HepG2 (cell line): Measurements from ENCODE around the gene DZANK1. TPM values are rescaled to one million over a fixed set of nuclear protein-coding genes. Genes with fewer than 3 reads are reported as not detected.

ENCODE experiments used
- ADNP ChIP-seq: sonication (generic); formaldehyde crosslinking; IDR thresholded peaks from 2 replicates; pipeline ENCODE4 v1.4.0; 2020; ENCODE audit warnings: missing genetic modification reagents
- CHD2 ChIP-seq: IDR thresholded peaks from 2 replicates; pipeline ENCODE4 v1.6.1; 2011; ENCODE audit warnings: low read depth, low read length, improper control_type of control experiment
- EP300 ChIP-seq, 3 experiments: sonication (generic) in 1 of 3; formaldehyde crosslinking in 1 of 3; IDR thresholded peaks; 2 replicates each; pipeline versions ENCODE4 v1.5.1 to v1.6.1; 2011 to 2020; ENCODE audit warnings: low read depth in 2 of 3, low read length in 2 of 3, borderline replicate concordance in 1 of 3, improper control_type of control experiment in 1 of 3, mild to moderate bottlenecking in 1 of 3, missing genetic modification reagents in 1 of 3, moderate library complexity in 1 of 3
- FOXA1 ChIP-seq, 2 experiments: fragments of 450-650 bp in 1 of 2; sonication (generic) in 1 of 2; formaldehyde crosslinking in 1 of 2; IDR thresholded peaks; 2 replicates each; pipeline versions ENCODE4 v1.4.0 to v1.6.1; 2016 to 2020; ENCODE audit warnings: missing genetic modification reagents in 1 of 2
- FOXM1 ChIP-seq: sonication (generic); formaldehyde crosslinking; IDR thresholded peaks from 2 replicates; pipeline ENCODE4 v1.5.0; 2020; ENCODE audit warnings: missing genetic modification reagents
- JUND ChIP-seq: sonication (generic); formaldehyde crosslinking; IDR thresholded peaks from 2 replicates; pipeline ENCODE4 v1.8.0; 2022; ENCODE audit warnings: mild to moderate bottlenecking, missing genetic modification reagents
- KLF11 ChIP-seq: IDR thresholded peaks from 2 replicates; pipeline ENCODE4 v1.6.1; 2016; ENCODE audit warnings: missing compliant biosample characterization
- KLF15 ChIP-seq: sonication (generic); formaldehyde crosslinking; IDR thresholded peaks from 2 replicates; pipeline ENCODE4 v1.8.1; 2023; ENCODE audit warnings: borderline replicate concordance, mild to moderate bottlenecking, inconsistent platforms, missing genetic modification reagents, mixed read lengths
- MZF1 ChIP-seq: sonication (generic); formaldehyde crosslinking; IDR thresholded peaks from 2 replicates; pipeline ENCODE4 v1.8.1; 2023; ENCODE audit warnings: mild to moderate bottlenecking, missing genetic modification reagents, borderline replicate concordance
- NFKBIZ ChIP-seq: IDR thresholded peaks from 2 replicates; pipeline ENCODE4 v1.6.1; 2018; ENCODE audit warnings: missing genetic modification reagents, missing compliant biosample characterization
- RFX3 ChIP-seq: IDR thresholded peaks from 2 replicates; pipeline ENCODE4 v1.6.1; 2016; ENCODE audit warnings: missing biosample characterization, missing genetic modification reagents
- SMAD1 ChIP-seq: sonication (generic); formaldehyde crosslinking; IDR thresholded peaks from 2 replicates; pipeline ENCODE4 v1.4.0; 2020; ENCODE audit warnings: missing genetic modification reagents, low read depth, mild to moderate bottlenecking, borderline replicate concordance
- SRY ChIP-seq: sonication (generic); formaldehyde crosslinking; IDR thresholded peaks from 2 replicates; pipeline ENCODE4 v1.8.0; 2022; ENCODE audit warnings: mild to moderate bottlenecking, missing genetic modification reagents
- THAP9 ChIP-seq: sonication (generic); formaldehyde crosslinking; IDR thresholded peaks from 2 replicates; pipeline ENCODE4; 2020; ENCODE audit warnings: missing genetic modification reagents, mild to moderate bottlenecking, borderline replicate concordance
- TOPORS ChIP-seq: sonication (generic); formaldehyde crosslinking; IDR thresholded peaks from 2 replicates; pipeline ENCODE4 v1.8.0; 2023; ENCODE audit warnings: mild to moderate bottlenecking, missing genetic modification reagents
- ZBTB7B ChIP-seq: sonication (generic); formaldehyde crosslinking; IDR thresholded peaks from 2 replicates; pipeline ENCODE4 v1.4.0; 2020; ENCODE audit warnings: missing genetic modification reagents
- ZMYM2 ChIP-seq: sonication (generic); formaldehyde crosslinking; IDR thresholded peaks from 2 replicates; pipeline ENCODE4 v1.8.0; 2022; ENCODE audit warnings: mild to moderate bottlenecking, missing genetic modification reagents
- ZNF256 ChIP-seq: sonication (generic); formaldehyde crosslinking; conservative IDR thresholded peaks from 2 replicates; pipeline ENCODE4 v1.4.0; 2020; ENCODE audit warnings: missing genetic modification reagents
- ZNF451 ChIP-seq: sonication (generic); formaldehyde crosslinking; IDR thresholded peaks from 2 replicates; pipeline ENCODE4 v1.5.0; 2020; ENCODE audit warnings: mild to moderate bottlenecking, missing genetic modification reagents
- ZNF547 ChIP-seq: sonication (generic); formaldehyde crosslinking; IDR thresholded peaks from 2 replicates; pipeline ENCODE4 v1.5.1; 2020; ENCODE audit warnings: mild to moderate bottlenecking, missing genetic modification reagents
- ZNF597 ChIP-seq: sonication (generic); formaldehyde crosslinking; IDR thresholded peaks from 2 replicates; pipeline ENCODE4 v1.5.0; 2020; ENCODE audit warnings: missing genetic modification reagents
- ZNF678 ChIP-seq: sonication (generic); formaldehyde crosslinking; IDR thresholded peaks from 2 replicates; pipeline ENCODE4 v1.4.0; 2020; ENCODE audit warnings: mild to moderate bottlenecking, missing genetic modification reagents
- ZNF766 ChIP-seq: sonication (generic); formaldehyde crosslinking; IDR thresholded peaks from 2 replicates; pipeline ENCODE4 v1.5.0; 2020; ENCODE audit warnings: missing genetic modification reagents, borderline replicate concordance
- ZNF891 ChIP-seq: sonication (generic); formaldehyde crosslinking; IDR thresholded peaks from 2 replicates; pipeline ENCODE4 v1.5.0; 2020; ENCODE audit warnings: mild to moderate bottlenecking, missing genetic modification reagents
- polyA plus RNA-seq, 8 experiments: library from polyadenylated mRNA; depleted of rRNA in 3 of 8; stranded (reverse) in 7 of 8; unstranded in 1 of 8; fragments of >200 nt; fragmentation: Illumina TruSeq in 4 of 8; extraction: Trizol in 4 of 8; gene quantifications; 2 replicates each; pipeline versions ENCODE4 v1.2.1 to v1.2.3, GENCODE V29; 2011 to 2016; ENCODE audit warnings: low read depth in 4 of 8, missing spikeins in 1 of 8, mixed read lengths in 1 of 8; ENCODE audit not compliant: insufficient read depth in 1 of 8
- total RNA-seq, 5 experiments: library from RNA; depleted of rRNA; stranded (reverse); fragments of >200 nt; fragmentation: Illumina TruSeq; extraction: Trizol; gene quantifications; 2 replicates each; pipeline ENCODE4 v1.2.3, GENCODE V29; 2016; ENCODE audit warnings: low read depth in 1 of 5
- TF ChIP-seq, protein P1 (sequence below), 2 experiments: fragments of 450-650 bp in 1 of 2; sonication (generic) in 1 of 2; formaldehyde crosslinking; IDR thresholded peaks; 2 replicates each; pipeline versions ENCODE4 v1.5.0 to v1.8.0; 2020 to 2022; ENCODE audit warnings: mild to moderate bottlenecking in 1 of 2, missing genetic modification reagents in 1 of 2

DZANK1 gene
- total and polyA plus RNA-seq, 2 of the 13 experiments (the other 11 are each of a cell fraction or from before 2014, with no cell fraction given): 1.6 to 3.2 TPM

- TF ChIP-seq ADNP (CRISPR knock-in tag) (no peak), RFX3 (CRISPR knock-in tag) (no peak; the same call in 1 of the 2 replicates), THAP9 (CRISPR knock-in tag) (peak; percentile 100), ZNF678 (CRISPR knock-in tag) (no peak), CHD2 (0 out of 2 replicates have a peak, but pooled peaks have one; percentile 7), SMAD1 (CRISPR knock-in tag) (peak; percentile 97; the same call in 1 of the 2 replicates), EP300 (IDR thresholded peaks at IDR 0.05; ENCODE audit: low read depth in 2 of 2, low read length in 2 of 2) (peak; percentile 31 to 35; a peak in 1 of 4 replicates), EP300 (CRISPR knock-in tag; IDR thresholded peaks at IDR 0.05; ENCODE audit: borderline replicate concordance) (peak; percentile 75), ZNF597 (CRISPR knock-in tag) (no peak), ZMYM2 (no peak), SRY (CRISPR knock-in tag) (peak; percentile 80; the same call in 1 of the 2 replicates), KLF11 (CRISPR knock-in tag) (peak; percentile 90), FOXM1 (no peak), KLF15 (CRISPR knock-in tag) (no peak), ZNF766 (CRISPR knock-in tag) (peak; percentile 76; the same call in 1 of the 2 replicates), JUND (CRISPR knock-in tag) (no peak), ZNF547 (CRISPR knock-in tag) (peak; percentile 95; the same call in 1 of the 2 replicates), NFKBIZ (CRISPR knock-in tag) (peak; percentile 70; the same call in 1 of the 2 replicates), FOXA1 (IDR thresholded peaks at IDR 0.05) (no peak), FOXA1 (CRISPR knock-in tag; IDR thresholded peaks at IDR 0.05) (peak; percentile 25; the same call in 1 of the 2 replicates), MZF1 (no peak; the same call in 1 of the 2 replicates), ZNF256 (peak; percentile 85), ZNF451 (0 out of 2 replicates have a peak, but pooled peaks have one; percentile 77), ZBTB7B (CRISPR knock-in tag) (peak; percentile 80; the same call in 1 of the 2 replicates), ZNF891 (peak; percentile 94), TOPORS (no peak)
- TF ChIP-seq, protein P1, sequence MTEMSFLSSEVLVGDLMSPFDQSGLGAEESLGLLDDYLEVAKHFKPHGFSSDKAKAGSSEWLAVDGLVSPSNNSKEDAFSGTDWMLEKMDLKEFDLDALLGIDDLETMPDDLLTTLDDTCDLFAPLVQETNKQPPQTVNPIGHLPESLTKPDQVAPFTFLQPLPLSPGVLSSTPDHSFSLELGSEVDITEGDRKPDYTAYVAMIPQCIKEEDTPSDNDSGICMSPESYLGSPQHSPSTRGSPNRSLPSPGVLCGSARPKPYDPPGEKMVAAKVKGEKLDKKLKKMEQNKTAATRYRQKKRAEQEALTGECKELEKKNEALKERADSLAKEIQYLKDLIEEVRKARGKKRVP (CRISPR knock-in tag; IDR thresholded peaks at IDR 0.05): peak in 1 of 2 experiments; percentile 56; a peak in 1 of 4 replicates
These were observed 30.1 kb upstream of the DZANK1 start, which contains the start of gene RBBP9 (continued) for GRCh38 chr20:18496740-18497592.
